Smooth muscle cell (in vitro differentiated cells): ENCODE results near the gene CENPH. TPM values are rescaled to one million over a fixed set of nuclear protein-coding genes. Genes with fewer than 3 reads are reported as not detected.

Experiments
- DNase-seq: peaks from one replicate; lab custom pipeline; 2025; ENCODE audit not compliant: unreplicated experiment; lab: John Stamatoyannopoulos, UW
- H2AFZ ChIP-seq: fragments of 200-600 bp; sonication (generic); 2 replicates; pipeline ENCODE4 v1.6.0; 2016; ENCODE audit warnings: antibody characterized with exemption, low read depth, mild to moderate bottlenecking
- H3F3A ChIP-seq: fragments of 200-600 bp; sonication (generic); 2 replicates; pipeline ENCODE4 v1.6.0; 2017; ENCODE audit warnings: antibody characterized with exemption, low read depth
- H3K27ac ChIP-seq: fragments of 200-600 bp; sonication (generic); 2 replicates; pipeline ENCODE4 v1.5.1; 2016; ENCODE audit warnings: low read depth, mild to moderate bottlenecking
- H3K27me3 ChIP-seq: fragments of 200-600 bp; sonication (generic); 2 replicates; pipeline ENCODE4 v1.6.1; 2016; ENCODE audit warnings: low read depth, mild to moderate bottlenecking
- H3K36me3 ChIP-seq: fragments of 200-600 bp; sonication (generic); 2 replicates; pipeline ENCODE4 v1.5.1; 2016; ENCODE audit warnings: low read depth
- H3K4me1 ChIP-seq: fragments of 200-600 bp; sonication (generic); 2 replicates; pipeline ENCODE4 v1.5.1; 2016; ENCODE audit warnings: low read depth
- H3K4me2 ChIP-seq: fragments of 200-600 bp; sonication (generic); 2 replicates; pipeline ENCODE4 v1.6.0; 2016; ENCODE audit warnings: mild to moderate bottlenecking
- H3K4me3 ChIP-seq: fragments of 200-600 bp; sonication (generic); 2 replicates; pipeline ENCODE4 v1.5.1; 2016; ENCODE audit warnings: mild to moderate bottlenecking
- H3K79me2 ChIP-seq: fragments of 200-600 bp; sonication (generic); 2 replicates; pipeline ENCODE4 v1.6.0; 2016; ENCODE audit warnings: low read depth, mild to moderate bottlenecking
- H3K9ac ChIP-seq: fragments of 200-600 bp; sonication (generic); 2 replicates; pipeline ENCODE4 v1.6.0; 2016; ENCODE audit warnings: low read depth
- H3K9me3 ChIP-seq: fragments of 200-600 bp; sonication (generic); replicated peaks from 2 replicates; pipeline ENCODE4 v1.5.1; 2016; ENCODE audit warnings: low read depth
- H4K20me1 ChIP-seq: fragments of 200-600 bp; sonication (generic); 2 replicates; pipeline ENCODE4 v1.6.0; 2016; ENCODE audit warnings: low read depth
- CTCF ChIP-seq: fragments of 200-600 bp; sonication (generic); IDR thresholded peaks from 2 replicates; pipeline ENCODE4 v1.5.1; 2017; ENCODE audit warnings: borderline replicate concordance, mild to moderate bottlenecking, antibody characterized with exemption; ENCODE audit not compliant: insufficient read depth, poor library complexity, severe bottlenecking
- WGBS: methylation state at CpG from one replicate; pipeline ENCODE4 v1.1.7; 2016; ENCODE audit warnings: low lambda C conversion rate; 5-methylcytosine and 5-hydroxymethylcytosine counted together
- polyA plus RNA-seq: library from polyadenylated mRNA; unstranded; fragments of >200 nt; fragmentation: Nextera tagmentation; extraction: Ambion mirVana; gene quantifications from 2 replicates; pipeline ENCODE4 v1.2.1, GENCODE V29; 2016
- total RNA-seq: library from RNA; depleted of rRNA; stranded (reverse); fragments of >200 nt; gene quantifications from 2 replicates; pipeline ENCODE4 v1.2.3, GENCODE V29; 2014

CENPH gene
- total and polyA plus RNA-seq, 2 experiments from 2014 or later = 10.5 to 15.5 TPM

DNA sequence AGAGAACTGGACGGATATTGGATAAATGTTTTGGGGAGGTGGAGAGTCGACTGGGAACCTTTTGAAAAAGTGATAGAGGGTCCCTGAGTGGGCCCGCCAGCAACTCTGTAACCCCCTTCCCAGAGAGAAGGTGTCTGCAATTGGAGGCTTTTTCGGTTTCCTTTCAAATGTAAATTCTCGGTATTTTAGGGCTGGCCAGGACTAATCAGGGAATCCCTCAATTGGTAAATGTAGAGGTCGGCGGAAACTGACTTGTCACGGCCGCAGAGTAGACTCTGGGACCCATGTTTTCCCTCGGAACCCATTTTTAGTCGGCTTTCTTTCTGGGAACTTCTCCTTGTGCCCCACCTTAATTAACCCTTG lies 21.9 kb upstream of the CENPH start:
- Histone ChIP-seq H4K20me1 (no peaks in the 10 kb centered on the region), H3F3A (peaks cover 11% of the 10 kb centered on the region), H3K9me3 (no peaks in the 10 kb centered on the region), H3K4me2 (peak overlapping the region; percentile 85), H3K79me2 (peaks cover 36% of the 10 kb centered on the region), H3K4me3 (peak overlapping the region; percentile 66), H3K27ac (peak overlapping the region; percentile 39), H3K36me3 (no peaks in the 10 kb centered on the region), H2AFZ (peak overlapping the region; percentile 52), H3K9ac (peak overlapping the region; percentile 66), H3K4me1 (peaks cover 15% of the 10 kb centered on the region), H3K27me3 (no peaks in the 10 kb centered on the region)
- TF ChIP-seq CTCF = no peak
- WGBS = under 1% methylated on average over 11 of the region's 11 CpGs
- no peak for DNase-seq

DNA sequence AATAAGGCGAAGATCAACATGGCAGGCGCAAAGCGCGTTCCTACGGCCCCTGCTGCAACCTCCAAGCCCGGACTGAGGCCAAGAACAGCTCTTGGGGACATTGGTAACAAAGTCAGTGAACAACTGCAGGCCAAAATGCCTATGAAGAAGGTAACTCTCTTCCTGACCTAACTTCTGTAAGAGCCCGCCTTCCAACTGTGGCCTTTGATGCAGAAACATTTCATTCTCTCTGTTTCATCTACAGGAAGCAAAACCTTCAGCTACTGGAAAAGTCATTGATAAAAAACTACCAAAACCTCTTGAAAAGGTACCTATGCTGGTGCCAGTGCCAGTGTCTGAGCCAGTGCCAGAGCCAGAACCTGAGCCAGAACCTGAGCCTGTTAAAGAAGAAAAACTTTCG lies 21.5 kb upstream of the CENPH start:
- WGBS = 27% methylated on average over 8 of the region's 8 CpGs
- Histone ChIP-seq H3K36me3 (no peaks in the 10 kb centered on the region), H3F3A (peaks cover 11% of the 10 kb centered on the region), H3K4me1 (peaks cover 15% of the 10 kb centered on the region), H3K9ac (peak overlapping the region; percentile 66), H3K27me3 (no peaks in the 10 kb centered on the region), H3K79me2 (peaks cover 36% of the 10 kb centered on the region), H3K27ac (peak overlapping the region; percentile 39), H3K4me2 (peak overlapping the region; percentile 85), H2AFZ (peak overlapping the region; percentile 52), H3K9me3 (no peaks in the 10 kb centered on the region), H3K4me3 (peak overlapping the region; percentile 66), H4K20me1 (no peaks in the 10 kb centered on the region)
- no peak for DNase-seq
- no peak for TF ChIP-seq CTCF

- H3K27me3 ChIP-seq = no peaks in the 10 kb centered on the region
These were observed 18.9 kb upstream of the CENPH start for GRCh38 chr5:69170495-69170894.

More at GRCh38 chr5:69170495-69170894, 18.9 kb upstream of the CENPH start:
- no peaks in the 10 kb centered on the region for H3K9me3 ChIP-seq
- no peak for TF ChIP-seq CTCF
- H4K20me1 ChIP-seq = no peaks in the 10 kb centered on the region
- H3K27ac ChIP-seq = no peak overlapping the region
- no peak overlapping the region for H3K4me2 ChIP-seq
- 96% methylated on average over 1 of the region's 1 CpG for WGBS
- no peak for DNase-seq
- H3K4me1 ChIP-seq = peaks cover 15% of the 10 kb centered on the region
- H3K9ac ChIP-seq = no peak overlapping the region
- no peak overlapping the region for H3K4me3 ChIP-seq
- peaks cover 36% of the 10 kb centered on the region for H3K79me2 ChIP-seq
- peaks cover 4% of the 10 kb centered on the region for H3K36me3 ChIP-seq
- peaks cover 11% of the 10 kb centered on the region for H3F3A ChIP-seq
- H2AFZ ChIP-seq = no peak overlapping the region
